Measurements from ENCODE around the gene MAPKAPK3. TPM values are rescaled to one million over a fixed set of nuclear protein-coding genes. Genes with fewer than 3 reads are reported as not detected.
A peak's percentile ranks its signal among the peaks of the same experiment; 100 is the strongest.

MAPKAPK3 gene
- total and polyA plus RNA-seq, 12 donors = 40.6 to 101 (median 65.0) TPM

DNA sequence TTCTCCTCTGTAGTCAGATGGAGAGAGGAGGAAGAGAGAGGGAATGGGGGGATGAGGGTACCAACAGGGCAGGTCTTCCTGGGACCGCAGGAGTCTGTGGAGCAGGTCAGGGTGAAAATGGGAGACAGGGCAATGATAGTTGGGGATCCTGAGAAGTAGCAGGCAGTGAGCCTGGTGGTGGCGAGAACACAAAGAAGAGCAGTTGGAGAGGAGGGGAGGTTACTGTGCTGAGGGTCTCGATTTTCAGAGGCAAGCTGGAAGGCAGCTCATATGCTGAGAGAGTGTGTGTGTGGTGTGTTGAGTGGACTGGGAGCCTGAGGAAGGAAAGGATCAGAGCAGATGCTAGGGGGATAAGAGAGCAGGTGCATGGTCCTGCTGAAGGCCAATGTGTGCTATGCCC lies 55.7 kb downstream of the MAPKAPK3 start:
- WGBS, 4 donors = 78 to 87% (median 84%) methylated on average over 3 of the region's 3 CpGs
- Histone ChIP-seq H3K27me3 (peaks cover 9% of the 10 kb centered on the region), H3K4me3 (no peak overlapping the region), H3K9me3 (replicated peaks in 1 of 3) (no peaks in the 10 kb centered on the region), H3K36me3 (replicated peaks in 1 of 2) (no peaks in the 10 kb centered on the region), H3K4me1 (replicated peaks in 1 of 2) (no peaks in the 10 kb centered on the region), H3K27ac (no peak overlapping the region)
- no peak for TF ChIP-seq POLR2A (IDR thresholded peaks at IDR 0.05)
- TF ChIP-seq, protein P1, sequence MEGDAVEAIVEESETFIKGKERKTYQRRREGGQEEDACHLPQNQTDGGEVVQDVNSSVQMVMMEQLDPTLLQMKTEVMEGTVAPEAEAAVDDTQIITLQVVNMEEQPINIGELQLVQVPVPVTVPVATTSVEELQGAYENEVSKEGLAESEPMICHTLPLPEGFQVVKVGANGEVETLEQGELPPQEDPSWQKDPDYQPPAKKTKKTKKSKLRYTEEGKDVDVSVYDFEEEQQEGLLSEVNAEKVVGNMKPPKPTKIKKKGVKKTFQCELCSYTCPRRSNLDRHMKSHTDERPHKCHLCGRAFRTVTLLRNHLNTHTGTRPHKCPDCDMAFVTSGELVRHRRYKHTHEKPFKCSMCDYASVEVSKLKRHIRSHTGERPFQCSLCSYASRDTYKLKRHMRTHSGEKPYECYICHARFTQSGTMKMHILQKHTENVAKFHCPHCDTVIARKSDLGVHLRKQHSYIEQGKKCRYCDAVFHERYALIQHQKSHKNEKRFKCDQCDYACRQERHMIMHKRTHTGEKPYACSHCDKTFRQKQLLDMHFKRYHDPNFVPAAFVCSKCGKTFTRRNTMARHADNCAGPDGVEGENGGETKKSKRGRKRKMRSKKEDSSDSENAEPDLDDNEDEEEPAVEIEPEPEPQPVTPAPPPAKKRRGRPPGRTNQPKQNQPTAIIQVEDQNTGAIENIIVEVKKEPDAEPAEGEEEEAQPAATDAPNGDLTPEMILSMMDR (IDR thresholded peaks at IDR 0.05) = no peak
- intact Hi-C loops (cut with DNase I) = no loop called here
- DNase-seq = no peak

DNA sequence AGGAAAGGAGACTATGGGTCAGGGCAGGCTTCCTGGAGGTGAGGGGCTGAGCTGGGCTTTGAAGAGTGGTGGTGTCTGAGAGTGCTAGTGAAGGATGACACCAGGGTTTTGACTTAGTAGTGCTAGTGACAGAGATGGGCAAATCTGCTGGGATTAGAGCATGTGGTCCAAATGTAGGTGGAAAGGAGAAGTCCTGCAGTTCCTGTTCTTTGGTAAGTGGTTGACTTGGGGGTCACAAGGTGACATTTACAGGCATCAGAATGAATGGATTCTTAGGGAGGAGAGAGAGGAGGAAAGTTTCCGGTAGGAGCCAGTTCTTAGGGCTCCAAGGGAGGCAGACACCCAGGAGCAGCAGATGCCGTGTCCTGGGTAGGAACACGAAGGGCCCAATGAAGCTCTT lies 57.0 kb downstream of the MAPKAPK3 start:
- Histone ChIP-seq H3K27ac (no peak overlapping the region), H3K27me3 (peaks cover 22% of the 10 kb centered on the region), H3K4me3 (no peak overlapping the region), H3K4me1 (replicated peaks in 1 of 2) (no peaks in the 10 kb centered on the region), H3K36me3 (replicated peaks in 1 of 2) (no peaks in the 10 kb centered on the region), H3K9me3 (replicated peaks in 1 of 3) (no peaks in the 10 kb centered on the region)
- no peak for DNase-seq
- intact Hi-C loops (cut with DNase I) = no loop called here
- 52 to 66% (median 63%) methylated on average over 3 of the region's 3 CpGs for WGBS, 4 donors
- TF ChIP-seq POLR2A (IDR thresholded peaks at IDR 0.05) = no peak
- TF ChIP-seq, protein P1 (IDR thresholded peaks at IDR 0.05) = no peak

DNA sequence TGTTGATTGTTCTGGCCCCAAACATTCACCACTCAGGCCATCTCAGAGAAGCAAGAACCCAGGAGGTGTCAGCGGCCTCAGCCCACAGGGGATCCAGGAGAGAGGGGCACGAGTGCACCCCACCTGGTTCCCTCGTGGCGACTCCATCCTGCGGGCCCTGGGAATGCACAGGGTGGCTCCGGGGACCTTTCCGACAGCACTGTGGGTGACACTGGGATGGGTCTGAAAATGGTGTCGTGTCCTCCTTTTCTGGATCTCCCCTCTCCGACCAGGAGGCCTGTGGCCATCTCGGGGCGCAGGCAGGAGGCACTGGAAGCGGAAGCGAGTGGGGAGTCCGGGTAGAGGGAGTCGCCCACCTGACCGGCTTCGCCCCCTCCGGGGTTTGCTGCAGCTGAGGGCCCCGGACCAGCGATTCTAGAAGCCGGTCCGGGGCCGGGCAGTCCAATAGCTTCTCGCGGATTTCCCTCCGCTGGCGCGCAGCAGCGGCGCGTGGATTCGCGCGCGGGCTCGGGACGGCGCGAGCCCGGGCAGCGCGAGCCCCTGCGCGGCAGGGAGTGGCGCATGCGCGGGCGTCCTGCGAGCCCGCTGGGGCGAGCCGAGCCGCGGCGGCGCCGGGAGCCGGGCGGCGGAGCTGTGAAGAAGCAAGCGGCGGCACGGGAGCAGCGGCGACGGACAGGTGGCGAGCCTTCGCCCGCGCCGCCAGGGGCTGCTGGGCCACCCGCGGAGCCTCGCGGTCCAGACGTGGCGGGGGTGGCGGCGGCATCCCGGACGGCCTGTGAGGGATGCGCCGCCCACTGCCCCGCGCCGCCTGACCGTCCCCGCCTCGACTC lies 57.6 kb downstream of the MAPKAPK3 start, which contains the start of gene DOCK3:
DOCK3 (plus strand) TSS at position 579 of the 830 bp plus-strand sequence. CDS start 337 bp downstream, outside the sequence.
- peak within 1 kb of the TSS in 1 of 4 donors; percentile 77 for H3K4me3 ChIP-seq
- peaks cover 23% of the 10 kb centered on the region for H3K27me3 ChIP-seq
- peak within 1 kb of the TSS in 1 of 5 donors; percentile 53 for H3K27ac ChIP-seq
- TF ChIP-seq POLR2A (IDR thresholded peaks at IDR 0.05) = peak in 1 of 2 donors; percentile 19
- TF ChIP-seq, protein P1 (IDR thresholded peaks at IDR 0.05) = no peak
- H3K4me1 ChIP-seq (replicated peaks in 1 of 2) = no peaks in the 10 kb centered on the region
- H3K9me3 ChIP-seq (replicated peaks in 1 of 3) = no peaks in the 10 kb centered on the region
- no peaks in the 10 kb centered on the region for H3K36me3 ChIP-seq (replicated peaks in 1 of 2)
- DNase-seq = peak; percentile 32 to 66 (median 51)
- 2 to 16% (median 4%) methylated on average over 20 to 89 of the region's 89 CpGs for WGBS, 4 donors
- intact Hi-C loops (cut with DNase I) = no loop called here

DNA sequence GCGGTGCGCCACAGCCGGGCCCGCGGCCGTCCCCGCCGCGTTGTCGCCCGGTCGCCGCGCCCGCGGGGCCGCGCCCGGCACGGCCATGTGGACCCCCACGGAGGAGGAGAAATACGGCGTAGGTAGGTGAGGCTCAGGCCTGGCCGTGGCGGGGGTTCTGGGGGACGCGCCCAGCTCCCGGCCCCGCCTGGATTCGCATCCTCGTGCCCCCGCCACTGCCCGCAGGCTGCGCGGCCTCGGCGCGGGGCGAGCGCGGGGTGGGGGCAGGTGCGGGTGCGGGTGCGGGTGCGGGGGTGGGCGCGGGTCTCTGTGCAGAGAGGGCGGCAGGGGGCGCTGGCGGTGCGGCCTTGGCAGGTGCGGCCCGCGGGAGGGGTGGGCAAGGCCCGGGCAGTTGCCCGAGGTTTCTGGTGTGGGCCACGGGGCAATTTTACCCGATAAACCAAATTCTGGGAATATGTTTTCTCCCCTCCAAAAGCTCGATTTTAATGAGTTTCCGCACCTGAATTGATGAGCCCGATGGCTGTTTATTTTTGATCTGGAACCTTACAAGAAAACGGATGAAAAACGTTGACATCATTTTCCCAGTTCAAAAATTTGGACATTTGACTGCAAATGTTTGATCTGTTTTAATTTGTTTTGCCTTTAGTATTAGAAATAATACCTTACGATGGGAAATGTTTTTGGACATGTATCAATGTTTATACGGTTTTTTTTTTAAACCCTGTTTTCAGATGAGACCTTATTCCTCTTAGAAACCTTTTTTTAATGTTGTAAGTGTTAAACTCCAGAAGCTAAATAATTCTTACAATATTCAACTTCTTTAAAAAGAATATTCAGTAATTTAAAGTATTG lies 58.5 kb downstream of the MAPKAPK3 start:
- Histone ChIP-seq H3K4me1 (replicated peaks in 1 of 2) (no peaks in the 10 kb centered on the region), H3K36me3 (replicated peaks in 1 of 2) (no peaks in the 10 kb centered on the region), H3K4me3 (peak overlapping the region in 1 of 4 donors; percentile 77), H3K27me3 (peaks cover 23% of the 10 kb centered on the region), H3K27ac (peak overlapping the region in 1 of 5 donors; percentile 53), H3K9me3 (replicated peaks in 1 of 3) (no peaks in the 10 kb centered on the region)
- no peak for TF ChIP-seq POLR2A (IDR thresholded peaks at IDR 0.05)
- TF ChIP-seq, protein P1 (IDR thresholded peaks at IDR 0.05) = peak in 2 of 6 experiments; percentile 28 to 51
- DNase-seq = peak in 5 of 7 donors; percentile 34 to 72 (median 52)
- intact Hi-C loops (cut with DNase I) = no loop called here
- WGBS, 4 donors = 2 to 16% (median 4%) methylated on average over 10 to 65 of the region's 65 CpGs
